ENCODE measurements around the gene GOLGA8B.
"Not testable (repeated sequence)": the region's sequence is repeated elsewhere in the genome, so short reads cannot be mapped to it uniquely, and the experiment has no call there.

GOLGA8B gene

DNA sequence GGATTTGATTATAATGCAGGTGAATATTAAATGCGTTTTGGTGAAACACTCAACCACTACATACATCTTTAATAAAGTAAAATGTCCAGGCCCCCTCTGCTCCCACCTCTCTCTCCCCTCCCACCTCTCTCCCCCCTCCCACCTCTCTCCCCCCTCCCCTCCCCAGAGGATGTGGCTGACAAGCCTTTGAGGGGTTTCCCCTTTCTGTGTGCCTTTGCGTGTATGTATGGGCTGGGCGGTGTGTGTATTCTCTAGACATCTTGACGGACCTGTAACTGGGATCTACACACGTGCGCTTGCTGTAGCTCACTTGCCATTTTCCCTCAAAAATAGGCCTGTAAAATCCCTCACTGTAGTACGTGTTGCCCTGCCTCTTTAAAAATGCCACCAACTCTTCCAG lies 28.3 kb downstream of the GOLGA8B start:
- peak in 1 of 2 experiments; percentile 9 for DNase-seq

DNA sequence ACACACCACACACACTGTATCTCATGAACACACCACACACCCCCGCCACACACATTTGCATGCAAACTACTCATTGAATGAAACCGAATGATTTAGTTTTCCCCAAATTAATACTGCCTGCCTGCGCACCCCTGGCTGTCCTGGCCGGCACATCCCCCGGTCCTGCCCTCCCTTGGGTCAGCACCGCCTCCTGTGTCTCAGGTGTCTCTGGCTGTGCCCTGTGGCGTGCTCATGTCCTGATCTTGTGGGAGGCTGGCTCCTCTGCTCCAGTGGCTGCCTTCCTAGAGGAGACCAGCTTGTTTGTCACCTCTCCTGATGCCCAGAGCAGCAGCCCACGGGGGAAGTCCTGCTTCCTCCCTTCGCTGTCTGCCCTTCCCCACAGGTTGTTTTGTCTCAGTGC lies 28.7 kb downstream of the GOLGA8B start:
- DNase-seq = not testable (repeated sequence)

DNA sequence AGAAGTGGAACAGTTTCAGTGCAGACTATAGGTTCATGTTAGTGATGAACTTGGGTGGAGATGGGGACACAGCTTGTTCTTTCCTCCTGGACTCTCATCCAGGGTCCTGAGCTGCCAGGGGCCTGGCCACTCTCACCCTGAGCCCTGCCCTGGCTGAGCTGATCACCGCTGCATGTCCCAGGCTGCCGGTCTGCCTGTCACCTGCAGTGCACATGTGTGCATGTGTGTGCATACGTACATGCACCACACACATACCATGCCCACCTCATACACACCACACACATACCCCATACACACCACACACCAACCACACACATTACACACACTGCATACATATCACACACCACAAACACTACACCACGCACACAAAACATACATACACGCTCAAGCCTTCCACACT lies 29.3 kb downstream of the GOLGA8B start:
- not testable (repeated sequence) for DNase-seq

GRCh38 chr15:34550129-34550528 lies 33.3 kb downstream of the GOLGA8B start:
- DNase-seq = not testable (repeated sequence)

DNA sequence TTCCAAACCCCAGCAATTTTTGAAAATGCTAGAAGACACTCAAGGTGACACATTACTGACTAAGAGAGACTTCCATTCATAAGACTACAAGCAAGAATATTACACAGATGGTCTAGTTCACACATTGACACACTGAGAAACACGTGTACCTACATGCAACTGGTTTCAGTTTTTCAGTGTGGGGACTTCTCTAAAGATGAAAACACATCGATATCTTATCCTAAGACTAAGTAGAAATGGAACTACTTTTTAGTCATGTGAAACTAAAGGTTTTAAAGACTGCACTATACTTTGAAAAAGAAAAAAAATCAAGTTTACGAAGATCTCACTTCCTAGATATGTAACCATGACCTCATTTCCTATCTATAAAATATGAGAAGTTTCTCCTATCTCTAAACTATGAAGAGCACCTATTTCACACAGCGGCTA lies 34.1 kb downstream of the GOLGA8B start:
- DNase-seq = not testable (repeated sequence)

DNA sequence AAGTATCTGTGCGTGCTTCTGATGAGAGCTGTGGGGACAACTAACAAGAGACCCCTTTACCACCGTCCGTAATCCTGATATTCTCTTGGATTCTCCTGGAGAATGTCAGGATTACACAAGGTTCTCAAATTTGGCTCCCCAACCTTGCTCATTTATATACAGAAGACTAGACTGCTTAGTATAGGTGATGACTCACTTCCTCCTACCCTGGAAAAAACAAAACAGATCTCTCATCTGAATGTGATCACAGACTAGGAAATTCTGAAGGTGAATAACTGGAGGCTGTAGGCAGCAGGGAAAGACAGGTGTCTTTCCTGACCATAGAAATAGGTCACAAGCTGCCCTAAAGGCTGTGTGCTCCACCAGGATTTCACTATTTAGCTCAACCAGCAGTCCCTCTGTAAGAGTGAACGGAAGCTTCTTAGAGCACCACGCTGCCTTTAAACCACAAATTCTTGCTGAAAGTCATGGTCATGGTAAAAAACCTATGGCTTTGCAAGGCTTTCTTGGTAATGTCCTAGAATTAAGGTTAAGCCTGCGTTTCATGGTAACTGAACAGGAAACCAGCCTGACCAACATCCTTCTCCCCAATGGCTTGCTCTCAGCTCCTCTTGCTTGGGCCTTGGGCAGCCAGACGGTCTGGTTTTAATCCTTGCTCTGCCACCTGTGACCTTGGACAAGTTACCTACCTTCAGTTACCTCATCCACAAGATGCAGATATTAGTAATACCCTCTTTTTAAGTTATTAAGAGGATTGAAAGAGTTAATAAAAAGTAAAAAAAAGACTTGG lies 39.4 kb downstream of the GOLGA8B start:
- DNase-seq = not testable (repeated sequence)

DNA sequence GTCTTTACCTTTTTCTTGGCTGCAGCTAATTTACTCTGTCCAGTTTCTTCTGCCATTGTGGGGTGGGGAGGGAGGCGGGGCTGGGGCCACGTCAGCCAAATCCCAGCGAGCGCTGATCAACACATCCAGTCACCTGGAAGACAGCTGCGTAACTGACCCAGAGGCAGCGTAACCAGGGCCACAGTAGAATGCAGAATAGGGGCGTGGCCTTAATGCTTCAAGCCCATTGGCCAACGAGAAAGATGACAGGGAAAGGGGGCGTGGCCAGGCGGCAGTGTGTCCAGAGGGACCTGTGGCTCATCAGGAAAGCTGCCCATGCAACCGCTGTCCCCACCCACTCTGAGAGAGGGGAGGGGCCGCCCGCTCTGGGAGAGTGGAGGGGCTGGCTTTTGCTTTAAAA lies 47.6 kb downstream of the GOLGA8B start:
- not testable (repeated sequence) for DNase-seq

Measured in stimulated activated CD4-positive, alpha-beta T cell treated with anti-CD3 and anti-CD28 coated beads, Interleukin-4, amount 100 ng/mL, for 4 hours (primary cell).